Islet precursor cell (in vitro differentiated cells): ENCODE measurements around the gene ATG5.

Source experiments
- DNase-seq: peaks from one replicate; pipeline ENCODE4 v3.0.0-alpha.2; 2018

Gene ATG5

DNA sequence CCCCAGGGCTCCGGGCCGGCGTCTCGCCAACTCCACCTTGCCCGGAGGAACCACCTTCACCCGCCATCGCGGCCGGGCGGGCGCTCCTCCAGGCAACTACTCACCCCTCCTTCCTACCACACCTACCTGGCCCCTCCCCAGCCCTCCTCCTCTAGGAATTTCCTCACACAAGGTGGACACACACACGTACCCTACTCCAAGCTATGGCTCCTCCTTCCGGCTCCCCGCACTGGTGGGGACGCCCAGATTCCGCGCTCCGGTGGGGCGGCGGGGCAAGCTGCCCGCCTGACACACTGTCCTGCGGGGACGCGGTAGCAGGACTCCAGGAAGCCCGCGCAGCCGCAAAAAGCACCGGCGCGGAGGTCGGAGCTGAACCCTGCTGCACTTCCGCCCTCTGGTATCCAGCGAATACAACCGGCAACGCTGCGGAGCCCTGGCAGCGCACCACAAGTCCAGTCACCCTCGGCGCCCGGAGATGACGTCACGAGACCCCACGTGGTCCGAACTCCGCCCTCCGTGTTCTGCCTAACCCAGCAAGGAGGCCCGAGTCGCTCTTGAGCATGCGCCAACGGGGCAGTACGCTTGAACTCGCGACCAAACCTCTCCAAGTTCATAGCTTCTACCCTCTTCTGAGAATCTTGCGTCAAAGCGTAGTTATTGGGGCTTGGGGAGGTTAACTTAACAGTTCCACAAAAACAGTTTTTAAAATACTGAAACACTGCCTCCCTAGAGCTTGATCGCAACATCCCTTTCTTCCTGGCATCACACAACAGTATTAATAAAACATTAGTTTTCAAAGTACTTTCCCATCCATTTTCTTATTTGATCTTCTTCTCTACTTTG, at the start of gene ATG5:
ATG5 (minus strand) TSS at position 425 of the 843 bp plus-strand sequence. CDS start 9,552 bp downstream, outside the sequence.
- DNase-seq = peak; percentile 100

DNA sequence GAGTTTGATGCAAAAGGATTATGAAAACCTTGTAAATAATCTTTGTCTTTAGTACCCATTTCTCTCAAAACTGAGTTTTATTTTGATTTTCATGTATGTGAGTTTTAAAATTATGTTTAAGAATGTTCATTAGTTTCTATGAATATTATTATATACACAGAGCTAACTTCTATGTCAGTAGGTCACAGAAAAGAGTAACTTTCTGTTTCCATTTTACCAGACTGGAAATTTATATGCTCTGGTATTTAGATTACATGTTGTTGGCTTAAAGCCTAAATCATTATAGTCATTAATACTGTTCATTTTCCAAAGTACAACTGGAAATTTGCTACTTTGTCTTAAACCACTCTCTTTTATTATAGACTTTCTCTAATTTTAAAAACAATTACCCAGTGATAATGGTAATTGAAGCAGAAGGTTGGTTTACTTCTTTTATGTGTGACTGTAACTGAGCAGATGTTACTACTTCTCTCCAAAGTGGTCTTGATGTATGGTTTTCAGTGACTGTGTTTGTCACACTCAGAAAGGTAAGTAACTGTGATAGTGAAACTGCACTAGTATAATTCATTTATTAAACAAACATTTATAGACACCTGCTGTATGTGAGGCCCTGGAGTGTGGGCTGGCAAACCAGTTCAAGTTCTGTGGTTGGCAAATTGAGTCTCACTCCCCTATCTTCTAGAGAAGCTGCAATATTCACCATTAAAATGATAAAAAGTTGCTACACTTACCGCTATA, 48.1 kb upstream of the ATG5 start:
- DNase-seq = no peak

DNA sequence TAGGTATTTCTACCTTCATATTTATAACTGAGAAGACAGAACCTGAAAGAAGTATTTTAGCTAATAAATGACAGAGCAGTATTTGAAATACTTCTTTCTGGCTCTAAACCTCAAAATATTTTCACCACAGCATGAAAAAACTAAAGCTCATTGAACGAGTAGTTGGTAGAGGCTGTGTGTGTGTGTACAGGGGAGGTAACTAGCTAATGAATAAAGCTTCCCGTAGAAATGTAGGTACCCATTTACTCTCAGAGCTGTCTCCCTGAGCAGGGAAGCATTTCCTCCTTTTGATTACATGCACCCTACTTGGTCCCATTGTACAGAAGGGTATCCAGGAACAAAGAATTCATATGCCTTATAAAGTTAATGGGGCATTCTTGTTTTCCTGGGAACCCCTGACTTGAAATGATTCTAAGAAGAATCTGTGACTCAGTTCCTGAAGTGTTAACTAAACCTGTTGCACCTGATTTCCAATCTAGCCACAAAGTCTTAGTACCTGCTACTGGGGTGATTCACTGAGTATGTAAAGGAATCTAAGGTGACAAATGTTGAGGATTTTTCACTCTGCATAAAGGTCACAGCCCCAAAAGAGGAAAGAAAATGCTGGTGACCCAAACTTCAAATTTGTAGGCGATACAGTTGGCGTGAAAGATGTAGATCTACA, 47.4 kb upstream of the ATG5 start:
- no peak for DNase-seq

GRCh38 chr6:106370639-106371038, 45.1 kb upstream of the ATG5 start:
- no peak for DNase-seq

DNA sequence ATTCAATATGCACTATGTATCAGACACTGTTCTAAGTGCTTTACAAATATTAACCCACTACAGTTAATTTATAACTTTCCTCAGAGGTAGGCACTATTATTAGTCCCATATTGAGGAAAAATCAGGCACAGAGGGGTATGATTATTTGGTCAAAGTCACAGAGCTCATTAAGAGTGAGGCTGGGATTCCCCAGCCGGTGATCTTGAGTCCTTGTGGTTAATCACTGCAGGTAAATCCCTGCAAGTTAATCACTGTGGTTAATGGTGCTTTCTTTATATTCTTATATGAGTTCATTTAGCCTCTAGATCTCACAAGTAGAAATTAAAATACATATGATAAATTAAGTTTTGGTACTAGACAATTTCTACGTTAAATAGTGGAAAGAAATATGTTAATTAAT, 44.2 kb upstream of the ATG5 start:
- no peak for DNase-seq

- no peak for DNase-seq
Measured at GRCh38 chr6:106363401-106364138, 38.0 kb upstream of the ATG5 start.

DNA sequence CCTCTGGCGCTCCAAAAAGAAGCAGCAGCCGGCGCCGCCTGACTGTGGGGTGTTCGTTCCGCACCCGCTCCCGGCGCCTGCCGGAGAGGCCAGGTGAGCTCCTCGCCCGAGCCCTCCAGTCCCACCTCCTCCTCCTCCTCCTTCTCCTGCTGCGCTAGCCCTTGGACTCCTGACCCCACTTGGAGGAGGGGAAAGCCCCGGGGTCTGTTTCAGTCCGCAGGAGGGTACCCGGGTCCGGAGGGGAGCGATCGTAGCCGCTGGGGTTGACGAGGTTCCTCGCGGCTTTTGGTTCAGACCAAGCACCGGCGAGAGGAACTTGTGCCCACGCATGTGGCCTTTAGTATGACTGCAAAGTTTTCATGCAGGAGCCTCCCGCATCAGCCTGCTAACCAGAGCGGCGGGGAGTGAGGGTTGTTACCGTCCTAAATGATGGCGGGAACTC, 35.5 kb upstream of the ATG5 start:
- peak; percentile 68 for DNase-seq

DNA sequence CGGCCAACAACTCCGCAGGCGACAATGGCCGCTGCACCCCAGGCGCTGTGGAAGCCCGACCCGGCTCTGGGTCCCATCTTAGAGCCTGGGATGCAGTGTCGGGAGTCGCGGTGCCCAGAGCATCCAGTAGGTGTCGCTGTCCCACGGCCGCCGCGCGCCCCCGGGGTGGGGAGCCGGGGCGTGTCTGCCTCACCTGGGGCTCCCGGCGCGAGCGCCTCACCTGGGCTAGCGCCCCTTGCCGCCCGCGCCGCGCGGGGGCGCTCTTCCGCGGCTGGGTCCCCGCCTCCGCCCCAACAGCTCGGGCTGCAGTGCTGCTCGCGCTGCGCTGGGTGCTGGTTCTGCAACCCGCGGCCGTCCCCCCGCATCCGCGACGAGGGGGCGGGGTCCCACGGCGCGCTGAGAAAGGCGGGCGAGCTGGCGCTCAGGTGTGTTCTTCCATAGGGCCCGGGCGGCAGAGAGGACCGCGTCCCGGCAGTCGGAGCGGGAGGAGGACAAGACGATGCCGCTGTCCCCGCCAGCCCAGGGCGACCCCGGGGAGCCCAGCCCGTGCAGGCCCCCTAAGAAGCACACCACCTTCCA, 34.9 kb upstream of the ATG5 start, which contains the start of gene CRYBG1:
CRYBG1 (plus strand) TSS at position 308 of the 579 bp plus-strand sequence; CDS start at position 500, 192 bp downstream.
- peak; percentile 93 for DNase-seq

GRCh38 chr6:106359959-106360409, 34.4 kb upstream of the ATG5 start:
- DNase-seq = no peak

- no peak for DNase-seq
Measured at GRCh38 chr6:106356378-106356777, 30.8 kb upstream of the ATG5 start.

DNA sequence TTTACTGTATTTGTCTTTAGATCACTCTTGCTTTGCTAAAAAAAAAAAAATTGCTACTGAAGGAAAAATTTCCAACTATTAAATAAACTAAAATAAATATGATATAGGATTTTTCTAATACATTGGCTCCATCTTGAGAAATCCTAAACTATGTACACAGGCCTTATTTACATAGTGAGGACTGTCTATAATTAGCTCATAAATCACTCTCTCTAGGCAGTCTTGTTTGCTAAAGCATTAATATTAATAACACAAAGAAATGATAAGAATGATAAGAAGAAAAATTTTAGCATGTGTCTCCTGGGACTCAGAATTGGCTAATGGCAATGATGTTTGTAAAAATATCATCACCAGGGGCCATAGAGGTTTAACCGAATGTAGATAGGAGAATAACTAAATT, 21.7 kb upstream of the ATG5 start:
- DNase-seq = no peak

- peak; percentile 87 for DNase-seq
Measured at GRCh38 chr6:106339334-106340029, 13.9 kb upstream of the ATG5 start.

DNA sequence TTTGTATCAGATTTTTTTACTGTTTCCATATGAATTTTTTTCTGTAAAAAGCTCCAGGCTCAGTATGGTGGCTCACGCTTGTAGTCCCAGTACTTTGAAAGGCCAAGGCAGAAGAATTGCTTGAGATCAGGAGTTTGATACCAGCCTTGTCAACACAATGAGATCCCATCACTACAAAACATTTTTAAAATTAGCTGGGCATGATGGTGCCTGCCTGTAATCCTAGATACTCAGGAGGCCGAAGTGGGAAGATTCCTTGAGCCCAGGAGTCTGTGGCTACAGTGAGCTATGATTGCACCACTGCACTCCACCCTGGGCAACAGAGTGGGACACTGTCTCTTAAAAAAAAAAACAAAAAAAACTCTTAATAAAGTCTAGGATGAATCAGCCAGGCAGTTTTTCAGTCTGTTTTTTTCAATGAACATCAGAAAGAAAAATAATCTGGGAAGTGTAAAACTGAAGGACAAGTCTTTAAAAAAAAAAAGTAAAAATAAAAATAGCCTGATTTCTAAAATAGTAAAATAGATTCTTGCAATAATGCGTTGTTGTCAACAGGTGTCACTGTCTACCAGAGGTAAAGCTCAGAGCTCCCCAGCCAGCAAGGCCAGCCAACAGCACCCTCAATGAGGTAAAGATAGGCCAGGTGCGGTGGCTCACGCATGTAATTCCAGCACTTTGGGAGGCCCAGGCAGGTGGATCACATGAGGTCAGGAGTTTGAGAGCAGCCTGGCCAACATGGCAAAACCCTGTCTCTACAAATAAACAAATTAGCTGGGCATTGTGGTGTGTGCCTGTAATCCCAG, 9.3 kb upstream of the ATG5 start:
- DNase-seq = peak; percentile 68

GRCh38 chr6:106324726-106325335, 729 bp downstream of the ATG5 start:
- DNase-seq = no peak

DNA sequence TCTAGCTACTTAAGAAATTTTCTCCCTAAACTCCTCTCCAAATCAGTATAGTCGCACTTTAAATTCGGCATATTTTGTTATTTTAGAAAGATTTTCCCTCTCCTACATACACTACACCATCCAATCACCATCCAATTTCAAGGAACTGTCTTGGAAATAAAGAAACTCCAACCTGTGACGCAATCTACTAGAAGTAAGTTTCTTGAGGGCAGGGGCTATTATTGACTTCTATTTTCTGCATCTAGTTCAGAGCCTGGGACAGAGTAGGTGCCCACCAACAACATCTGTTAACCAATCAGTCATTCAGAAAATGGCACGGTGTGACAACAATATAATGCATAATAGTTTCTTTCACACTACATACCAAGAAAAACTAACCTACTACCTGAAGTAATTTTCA, 3.6 kb downstream of the ATG5 start:
- no peak for DNase-seq

GRCh38 chr6:106318851-106319250, 6.7 kb downstream of the ATG5 start:
- no peak for DNase-seq

- DNase-seq = no peak
Measured at GRCh38 chr6:106318061-106318460, 7.5 kb downstream of the ATG5 start.

DNA sequence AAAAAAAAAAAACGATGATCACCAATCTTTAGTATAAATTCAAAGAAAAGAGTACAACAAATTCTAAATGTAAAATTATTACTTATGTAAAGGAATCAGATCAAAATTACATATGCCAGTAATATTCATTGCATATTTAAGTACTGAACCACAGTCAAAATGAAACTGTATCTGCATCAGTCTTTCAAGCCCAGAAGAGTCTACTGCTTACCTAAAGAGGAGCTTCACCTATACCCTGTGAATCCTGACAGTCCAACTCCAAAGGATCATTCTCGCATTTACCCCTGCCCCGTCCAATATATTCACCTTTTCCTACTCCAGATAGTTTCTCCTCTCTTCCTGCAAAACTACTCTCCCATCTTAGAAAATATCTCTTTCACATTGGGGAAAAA, 9.2 kb downstream of the ATG5 start:
- no peak for DNase-seq

DNA sequence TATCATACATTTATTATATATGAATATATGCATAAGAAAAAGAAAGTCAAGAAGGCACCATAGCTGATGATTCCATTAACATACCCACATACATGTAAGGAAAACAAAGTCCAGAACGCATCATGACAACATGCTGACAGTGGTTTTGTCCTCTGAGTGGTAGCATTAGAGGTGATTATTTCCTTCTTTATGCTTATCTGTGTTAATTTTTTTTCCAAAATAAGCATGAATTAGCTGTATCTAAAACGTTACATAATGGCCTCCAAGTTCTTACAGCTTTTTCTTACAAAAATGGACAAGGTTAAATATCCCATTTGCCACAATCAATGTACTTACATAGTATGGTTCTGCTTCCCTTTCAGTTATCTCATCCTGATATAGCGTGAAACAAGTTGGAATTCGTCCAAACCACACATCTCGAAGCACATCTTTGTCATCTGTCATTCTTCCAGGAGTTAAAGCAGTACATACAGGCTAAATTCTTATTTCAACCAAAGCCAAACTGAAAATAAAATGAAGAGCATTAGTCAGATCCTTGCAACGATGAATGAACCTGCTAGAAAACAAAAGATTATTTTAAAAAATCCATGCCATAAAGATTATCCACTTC, 9.7 kb downstream of the ATG5 start:
- DNase-seq = no peak
